Measurements from ENCODE around the gene UIMC1.

GRCh38 chr5:176864755-176865154 is 141.8 kb downstream of the UIMC1 start:
- no peak for TF ChIP-seq POLR2AphosphoS5 (IDR thresholded peaks at IDR 0.05; ENCODE audit: insufficient read depth in 1 of 2, low read depth in 1 of 2)
- no peak for TF ChIP-seq CTCF (IDR thresholded peaks at IDR 0.05)
- TF ChIP-seq POLR2A (IDR thresholded peaks at IDR 0.05) = no peak

All from vagina (tissue), 2 donors.